ENCODE measurements around the gene VCAN. TPM values are rescaled to one million over a fixed set of nuclear protein-coding genes. Genes with fewer than 3 reads are reported as not detected.

The VCAN gene
- total RNA-seq, 4 donors from 2014 or later = 51.6 to 144 (median 91.3) TPM

DNA sequence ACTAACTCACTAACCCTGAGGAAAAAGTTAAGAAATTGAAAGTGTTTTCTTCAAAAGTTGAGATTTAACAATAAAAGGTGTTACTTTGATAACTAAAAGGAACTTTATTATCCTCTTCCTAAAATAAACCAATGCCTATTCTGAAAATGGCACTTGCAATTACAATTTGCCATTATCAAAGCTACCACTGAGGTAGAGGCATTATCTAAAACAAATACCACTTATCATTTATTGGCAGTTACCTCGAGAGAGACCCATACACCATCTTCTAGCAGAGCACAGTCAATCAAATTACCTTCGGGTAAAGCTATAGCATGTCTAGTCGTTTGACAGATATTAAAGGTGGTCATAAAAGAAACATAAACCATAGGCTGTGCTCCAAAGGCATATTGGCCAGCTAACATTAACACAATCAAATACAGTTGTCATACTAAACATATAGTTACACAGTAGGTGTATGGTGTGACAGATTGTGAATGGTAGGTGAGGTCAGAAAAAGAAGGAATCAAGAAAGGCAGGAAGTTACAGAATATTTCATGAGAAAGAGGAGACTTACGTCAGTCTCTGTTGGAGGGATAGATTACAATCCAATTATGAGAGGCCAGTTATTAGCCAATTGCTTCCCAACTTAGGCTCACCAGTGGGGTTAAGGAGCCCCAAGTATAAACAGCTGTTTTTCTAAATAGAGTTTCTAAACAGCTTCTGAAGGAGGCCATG lies 56.3 kb downstream of the VCAN start:
- ATAC-seq (ENCODE audit: low FRiP score) (no peak), DNase-seq (ENCODE audit: low spot score) (no peak)
- TF ChIP-seq, protein P1, sequence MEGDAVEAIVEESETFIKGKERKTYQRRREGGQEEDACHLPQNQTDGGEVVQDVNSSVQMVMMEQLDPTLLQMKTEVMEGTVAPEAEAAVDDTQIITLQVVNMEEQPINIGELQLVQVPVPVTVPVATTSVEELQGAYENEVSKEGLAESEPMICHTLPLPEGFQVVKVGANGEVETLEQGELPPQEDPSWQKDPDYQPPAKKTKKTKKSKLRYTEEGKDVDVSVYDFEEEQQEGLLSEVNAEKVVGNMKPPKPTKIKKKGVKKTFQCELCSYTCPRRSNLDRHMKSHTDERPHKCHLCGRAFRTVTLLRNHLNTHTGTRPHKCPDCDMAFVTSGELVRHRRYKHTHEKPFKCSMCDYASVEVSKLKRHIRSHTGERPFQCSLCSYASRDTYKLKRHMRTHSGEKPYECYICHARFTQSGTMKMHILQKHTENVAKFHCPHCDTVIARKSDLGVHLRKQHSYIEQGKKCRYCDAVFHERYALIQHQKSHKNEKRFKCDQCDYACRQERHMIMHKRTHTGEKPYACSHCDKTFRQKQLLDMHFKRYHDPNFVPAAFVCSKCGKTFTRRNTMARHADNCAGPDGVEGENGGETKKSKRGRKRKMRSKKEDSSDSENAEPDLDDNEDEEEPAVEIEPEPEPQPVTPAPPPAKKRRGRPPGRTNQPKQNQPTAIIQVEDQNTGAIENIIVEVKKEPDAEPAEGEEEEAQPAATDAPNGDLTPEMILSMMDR (IDR thresholded peaks at IDR 0.05) = no peak

DNA sequence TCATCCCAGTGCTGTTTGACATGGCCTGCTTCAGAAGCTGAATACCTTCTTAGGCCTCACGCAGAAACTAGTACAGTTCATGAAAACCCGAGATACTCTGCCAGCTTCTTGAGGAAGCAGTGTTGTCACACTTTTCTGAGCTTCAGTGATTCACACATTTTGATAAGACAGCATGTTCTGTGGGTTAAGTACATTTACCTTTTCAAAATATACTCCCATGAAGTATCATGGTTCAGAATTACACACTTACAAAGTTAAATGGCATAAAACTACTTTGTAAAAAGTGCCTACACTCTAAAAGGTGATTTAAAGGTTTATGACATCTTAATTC lies 56.9 kb downstream of the VCAN start:
- DNase-seq (ENCODE audit: low spot score) (no peak), ATAC-seq (ENCODE audit: low FRiP score) (no peak)
- TF ChIP-seq, protein P1 (IDR thresholded peaks at IDR 0.05) = no peak

DNA sequence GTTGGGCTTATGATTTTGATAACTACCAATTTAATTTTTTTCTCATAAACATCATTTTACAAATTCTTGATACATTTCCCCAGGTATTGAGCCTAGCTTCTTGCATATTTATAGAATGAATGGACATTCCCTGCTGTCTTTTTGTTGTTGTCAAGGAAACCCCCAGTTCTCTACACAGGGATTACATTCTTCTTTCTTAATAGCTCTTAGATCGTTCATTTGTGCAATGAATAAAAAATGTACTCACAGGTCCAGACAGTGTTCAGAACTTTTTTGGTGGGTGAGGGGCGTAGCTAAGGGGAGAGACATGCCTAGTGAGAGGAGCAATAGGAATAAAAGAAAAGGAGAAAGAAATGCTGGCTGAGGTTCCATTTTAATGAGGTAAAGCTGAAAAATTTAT lies 58.6 kb downstream of the VCAN start:
- ATAC-seq (ENCODE audit: low FRiP score) (no peak), DNase-seq (ENCODE audit: low spot score) (no peak)
- TF ChIP-seq, protein P1 (IDR thresholded peaks at IDR 0.05) = no peak

DNA sequence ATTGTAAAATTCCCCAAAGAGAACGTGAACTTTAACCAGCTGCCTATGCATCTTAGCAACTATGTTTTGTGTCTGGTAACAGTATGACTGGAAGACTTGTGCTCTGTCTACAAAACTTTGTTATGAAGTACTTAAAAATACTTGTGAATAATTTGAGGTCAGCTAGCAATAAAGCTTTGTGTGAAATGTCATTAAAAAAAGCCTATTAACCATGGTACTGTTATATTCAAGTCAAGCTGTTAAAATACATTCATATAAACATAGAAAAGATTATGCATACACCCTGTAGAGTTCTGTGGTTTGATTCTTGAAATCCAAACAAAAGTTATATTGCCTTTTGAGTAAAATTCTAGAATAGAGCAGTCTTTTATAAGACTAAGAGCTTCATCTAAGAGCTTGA lies 60.1 kb downstream of the VCAN start:
- no peak for ATAC-seq (ENCODE audit: low FRiP score)
- TF ChIP-seq, protein P1 (IDR thresholded peaks at IDR 0.05) = no peak
- DNase-seq (ENCODE audit: low spot score) = no peak

DNA sequence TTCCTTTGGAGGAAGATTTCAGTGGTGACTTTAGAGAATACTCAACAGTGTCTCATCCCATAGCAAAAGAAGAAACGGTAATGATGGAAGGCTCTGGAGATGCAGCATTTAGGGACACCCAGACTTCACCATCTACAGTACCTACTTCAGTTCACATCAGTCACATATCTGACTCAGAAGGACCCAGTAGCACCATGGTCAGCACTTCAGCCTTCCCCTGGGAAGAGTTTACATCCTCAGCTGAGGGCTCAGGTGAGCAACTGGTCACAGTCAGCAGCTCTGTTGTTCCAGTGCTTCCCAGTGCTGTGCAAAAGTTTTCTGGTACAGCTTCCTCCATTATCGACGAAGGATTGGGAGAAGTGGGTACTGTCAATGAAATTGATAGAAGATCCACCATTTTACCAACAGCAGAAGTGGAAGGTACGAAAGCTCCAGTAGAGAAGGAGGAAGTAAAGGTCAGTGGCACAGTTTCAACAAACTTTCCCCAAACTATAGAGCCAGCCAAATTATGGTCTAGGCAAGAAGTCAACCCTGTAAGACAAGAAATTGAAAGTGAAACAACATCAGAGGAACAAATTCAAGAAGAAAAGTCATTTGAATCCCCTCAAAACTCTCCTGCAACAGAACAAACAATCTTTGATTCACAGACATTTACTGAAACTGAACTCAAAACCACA lies 67.4 kb downstream of the VCAN start:
- TF ChIP-seq, protein P1 (IDR thresholded peaks at IDR 0.05) = no peak
- DNase-seq (ENCODE audit: low spot score) (no peak), ATAC-seq (ENCODE audit: low FRiP score) (no peak)

DNA sequence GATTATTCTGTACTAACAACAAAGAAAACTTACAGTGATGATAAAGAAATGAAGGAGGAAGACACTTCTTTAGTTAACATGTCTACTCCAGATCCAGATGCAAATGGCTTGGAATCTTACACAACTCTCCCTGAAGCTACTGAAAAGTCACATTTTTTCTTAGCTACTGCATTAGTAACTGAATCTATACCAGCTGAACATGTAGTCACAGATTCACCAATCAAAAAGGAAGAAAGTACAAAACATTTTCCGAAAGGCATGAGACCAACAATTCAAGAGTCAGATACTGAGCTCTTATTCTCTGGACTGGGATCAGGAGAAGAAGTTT lies 67.9 kb downstream of the VCAN start:
- TF ChIP-seq, protein P1 (IDR thresholded peaks at IDR 0.05) = no peak
- DNase-seq (ENCODE audit: low spot score) (no peak), ATAC-seq (ENCODE audit: low FRiP score) (no peak)

DNA sequence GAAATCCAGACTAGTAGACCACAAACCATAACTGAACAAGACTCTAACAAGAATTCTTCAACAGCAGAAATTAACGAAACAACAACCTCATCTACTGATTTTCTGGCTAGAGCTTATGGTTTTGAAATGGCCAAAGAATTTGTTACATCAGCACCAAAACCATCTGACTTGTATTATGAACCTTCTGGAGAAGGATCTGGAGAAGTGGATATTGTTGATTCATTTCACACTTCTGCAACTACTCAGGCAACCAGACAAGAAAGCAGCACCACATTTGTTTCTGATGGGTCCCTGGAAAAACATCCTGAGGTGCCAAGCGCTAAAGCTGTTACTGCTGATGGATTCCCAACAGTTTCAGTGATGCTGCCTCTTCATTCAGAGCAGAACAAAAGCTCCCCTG lies 68.6 kb downstream of the VCAN start:
- DNase-seq (ENCODE audit: low spot score) = no peak
- TF ChIP-seq, protein P1 (IDR thresholded peaks at IDR 0.05) = no peak
- no peak for ATAC-seq (ENCODE audit: low FRiP score)
